Tibial nerve (tissue), 3 donors: ENCODE data around the gene OR51D1.

ENCODE experiments used
- CTCF ChIP-seq, 5 experiments: fragments of 200-600 bp in 3 of 5; fragments of 450-650 bp in 2 of 5; sonication (generic) in 3 of 5; IDR thresholded peaks; one replicate each; pipeline ENCODE4 v1.5.1; 2016 to 2019; ENCODE audit warnings: antibody characterized with exemption in 5 of 5, mild to moderate bottlenecking in 3 of 5, moderate library complexity in 2 of 5
- POLR2A ChIP-seq, 2 donors: fragments of 450-650 bp; IDR thresholded peaks; one replicate each; pipeline ENCODE4 v1.6.1; 2017; ENCODE audit warnings: antibody characterized with exemption in 2 of 2, mild to moderate bottlenecking in 2 of 2, moderate library complexity in 2 of 2

- TF ChIP-seq POLR2A (IDR thresholded peaks at IDR 0.05) (no peak), CTCF (IDR thresholded peaks at IDR 0.05) (no peak)
These were observed 43.1 kb downstream of the OR51D1 start for GRCh38 chr11:4680341-4680740.
